Mesothelial cell of epicardium (in vitro differentiated cells): ENCODE data around the gene EGFL8. TPM values are rescaled to one million over a fixed set of nuclear protein-coding genes. Genes with fewer than 3 reads are reported as not detected.
A peak's percentile ranks its signal among the peaks of the same experiment; 100 is the strongest.

ENCODE experiments used
- DNase-seq, 2 experiments: peaks; one replicate each; pipeline ENCODE4 v3.0.0; 2021; ENCODE audit warnings: low spot score in 2 of 2; ENCODE audit not compliant: unreplicated experiment in 2 of 2
- H3K27ac Mint-ChIP-seq: 2 replicates; pipeline ENCODE4 v1.8.0; 2021; ENCODE audit warnings: mixed read lengths
- H3K27me3 Mint-ChIP-seq: 2 replicates; pipeline ENCODE4 v1.8.0; 2021; ENCODE audit warnings: low read depth, mixed read lengths
- H3K36me3 Mint-ChIP-seq: 2 replicates; pipeline ENCODE4 v1.8.0; 2021; ENCODE audit warnings: mixed read lengths
- H3K4me1 Mint-ChIP-seq: 2 replicates; pipeline ENCODE4 v1.8.0; 2021; ENCODE audit warnings: mixed read lengths
- H3K4me3 Mint-ChIP-seq: 2 replicates; pipeline ENCODE4 v1.8.0; 2021; ENCODE audit warnings: mild to moderate bottlenecking, moderate library complexity, mixed read lengths
- H3K9me3 Mint-ChIP-seq: 2 replicates; pipeline ENCODE4 v1.8.0; 2021; ENCODE audit warnings: mixed read lengths
- total RNA-seq: library from RNA; stranded (reverse); gene quantifications from 3 replicates; pipeline ENCODE4 v1.2.1, GENCODE V29; 2021
- TF ChIP-seq, protein P1 (sequence below): fragments of 200-600 bp; sonication (generic); IDR thresholded peaks from one replicate; pipeline ENCODE4 v1.5.0; 2021; ENCODE audit warnings: antibody characterized with exemption; ENCODE audit not compliant: unreplicated experiment

The EGFL8 gene
- total RNA-seq, 1 donor from 2014 or later: 48.3 TPM

- H3K27ac Mint-ChIP-seq: peak overlapping the region; percentile 15
- H3K4me3 Mint-ChIP-seq: no peak overlapping the region
- peaks cover 15% of the 10 kb centered on the region for H3K36me3 Mint-ChIP-seq
- TF ChIP-seq, protein P1, sequence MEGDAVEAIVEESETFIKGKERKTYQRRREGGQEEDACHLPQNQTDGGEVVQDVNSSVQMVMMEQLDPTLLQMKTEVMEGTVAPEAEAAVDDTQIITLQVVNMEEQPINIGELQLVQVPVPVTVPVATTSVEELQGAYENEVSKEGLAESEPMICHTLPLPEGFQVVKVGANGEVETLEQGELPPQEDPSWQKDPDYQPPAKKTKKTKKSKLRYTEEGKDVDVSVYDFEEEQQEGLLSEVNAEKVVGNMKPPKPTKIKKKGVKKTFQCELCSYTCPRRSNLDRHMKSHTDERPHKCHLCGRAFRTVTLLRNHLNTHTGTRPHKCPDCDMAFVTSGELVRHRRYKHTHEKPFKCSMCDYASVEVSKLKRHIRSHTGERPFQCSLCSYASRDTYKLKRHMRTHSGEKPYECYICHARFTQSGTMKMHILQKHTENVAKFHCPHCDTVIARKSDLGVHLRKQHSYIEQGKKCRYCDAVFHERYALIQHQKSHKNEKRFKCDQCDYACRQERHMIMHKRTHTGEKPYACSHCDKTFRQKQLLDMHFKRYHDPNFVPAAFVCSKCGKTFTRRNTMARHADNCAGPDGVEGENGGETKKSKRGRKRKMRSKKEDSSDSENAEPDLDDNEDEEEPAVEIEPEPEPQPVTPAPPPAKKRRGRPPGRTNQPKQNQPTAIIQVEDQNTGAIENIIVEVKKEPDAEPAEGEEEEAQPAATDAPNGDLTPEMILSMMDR: no peak
- peaks cover 48% of the 10 kb centered on the region for H3K4me1 Mint-ChIP-seq
- H3K9me3 Mint-ChIP-seq: no peaks in the 10 kb centered on the region
- DNase-seq: no peak
- H3K27me3 Mint-ChIP-seq: no peaks in the 10 kb centered on the region
These were observed 16.8 kb downstream of the EGFL8 start for GRCh38 chr6:32181148-32181702.

GRCh38 chr6:32181915-32182529 lies 17.6 kb downstream of the EGFL8 start:
- peaks cover 46% of the 10 kb centered on the region for H3K4me1 Mint-ChIP-seq
- H3K4me3 Mint-ChIP-seq: no peak overlapping the region
- no peaks in the 10 kb centered on the region for H3K27me3 Mint-ChIP-seq
- H3K36me3 Mint-ChIP-seq: peaks cover 21% of the 10 kb centered on the region
- TF ChIP-seq, protein P1: no peak
- no peaks in the 10 kb centered on the region for H3K9me3 Mint-ChIP-seq
- no peak overlapping the region for H3K27ac Mint-ChIP-seq
- no peak for DNase-seq

DNA sequence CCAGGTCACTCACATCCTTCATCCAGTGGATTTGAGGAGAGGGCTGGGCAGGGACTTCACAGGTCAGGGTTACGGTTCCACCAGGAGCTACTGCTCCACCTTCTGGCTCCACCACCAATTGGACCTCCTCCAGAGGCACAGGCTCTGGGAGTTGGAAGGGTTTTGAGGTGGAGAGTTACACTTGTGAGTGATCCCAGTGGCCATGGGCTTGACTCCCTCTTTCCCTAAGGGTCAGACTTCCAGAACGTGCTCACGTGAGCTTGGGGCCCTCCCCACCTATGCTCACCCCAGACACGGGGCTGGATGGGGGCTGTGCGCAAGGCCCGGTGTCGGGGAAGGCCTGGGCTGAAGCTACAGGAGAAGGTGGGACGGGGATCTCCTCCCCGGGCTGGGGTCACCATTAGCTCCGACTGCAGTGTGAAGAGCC lies 18.2 kb downstream of the EGFL8 start:
- no peak for DNase-seq
- H3K4me1 Mint-ChIP-seq: peaks cover 45% of the 10 kb centered on the region
- no peak overlapping the region for H3K4me3 Mint-ChIP-seq
- H3K27me3 Mint-ChIP-seq: no peaks in the 10 kb centered on the region
- H3K36me3 Mint-ChIP-seq: peaks cover 25% of the 10 kb centered on the region
- TF ChIP-seq, protein P1: no peak
- H3K27ac Mint-ChIP-seq: peak overlapping the region; percentile 21
- no peaks in the 10 kb centered on the region for H3K9me3 Mint-ChIP-seq

GRCh38 chr6:32183030-32183429 lies 18.6 kb downstream of the EGFL8 start:
- TF ChIP-seq, protein P1: no peak
- Mint-ChIP-seq H3K27me3 (no peaks in the 10 kb centered on the region), H3K27ac (peak overlapping the region; percentile 21), H3K4me1 (peaks cover 46% of the 10 kb centered on the region), H3K4me3 (no peak overlapping the region), H3K36me3 (peaks cover 28% of the 10 kb centered on the region), H3K9me3 (no peaks in the 10 kb centered on the region)
- no peak for DNase-seq

GRCh38 chr6:32183483-32184083 lies 19.2 kb downstream of the EGFL8 start:
- TF ChIP-seq, protein P1: no peak
- peak overlapping the region; percentile 73 for H3K27ac Mint-ChIP-seq
- no peak overlapping the region for H3K4me3 Mint-ChIP-seq
- H3K4me1 Mint-ChIP-seq: peaks cover 49% of the 10 kb centered on the region
- no peak for DNase-seq
- H3K9me3 Mint-ChIP-seq: no peaks in the 10 kb centered on the region
- peaks cover 28% of the 10 kb centered on the region for H3K36me3 Mint-ChIP-seq
- no peaks in the 10 kb centered on the region for H3K27me3 Mint-ChIP-seq
